Suprapubic skin (tissue), 3 donors: ENCODE results near the gene SDHA.
"Not testable (repeated sequence)": the region's sequence is repeated elsewhere in the genome, so short reads cannot be mapped to it uniquely, and the experiment has no call there.

Source experiments
- CTCF ChIP-seq, 2 donors: fragments of 200-600 bp in 1 of 2; fragments of 450-650 bp in 1 of 2; sonication (generic) in 1 of 2; IDR thresholded peaks; one replicate each; pipeline ENCODE4 v1.5.1; 2016 to 2019; ENCODE audit warnings: antibody characterized with exemption in 2 of 2, mild to moderate bottlenecking in 1 of 2, moderate library complexity in 1 of 2
- EP300 ChIP-seq: sonication (generic); formaldehyde crosslinking; IDR thresholded peaks from one replicate; pipeline ENCODE4 v1.6.1; 2017; ENCODE audit warnings: antibody characterized with exemption
- POLR2A ChIP-seq, 2 donors: fragments of 450-650 bp; IDR thresholded peaks; one replicate each; pipeline ENCODE4 v1.6.1; 2017; ENCODE audit warnings: antibody characterized with exemption in 2 of 2, mild to moderate bottlenecking in 2 of 2, moderate library complexity in 2 of 2

GRCh38 chr5:251016-251415, 32.9 kb downstream of the SDHA start:
- TF ChIP-seq CTCF (IDR thresholded peaks at IDR 0.05); POLR2A (IDR thresholded peaks at IDR 0.05); EP300: not testable (repeated sequence)
